ENCODE measurements around the gene FAM210B. TPM values are rescaled to one million over a fixed set of nuclear protein-coding genes. Genes with fewer than 3 reads are reported as not detected.

Gene FAM210B
- total and polyA plus RNA-seq, 9 of the 15 experiments (the other 6 are each of a cell fraction or from before 2014, with no cell fraction given) = 12.1 to 87.3 (median 47.6) TPM

DNA sequence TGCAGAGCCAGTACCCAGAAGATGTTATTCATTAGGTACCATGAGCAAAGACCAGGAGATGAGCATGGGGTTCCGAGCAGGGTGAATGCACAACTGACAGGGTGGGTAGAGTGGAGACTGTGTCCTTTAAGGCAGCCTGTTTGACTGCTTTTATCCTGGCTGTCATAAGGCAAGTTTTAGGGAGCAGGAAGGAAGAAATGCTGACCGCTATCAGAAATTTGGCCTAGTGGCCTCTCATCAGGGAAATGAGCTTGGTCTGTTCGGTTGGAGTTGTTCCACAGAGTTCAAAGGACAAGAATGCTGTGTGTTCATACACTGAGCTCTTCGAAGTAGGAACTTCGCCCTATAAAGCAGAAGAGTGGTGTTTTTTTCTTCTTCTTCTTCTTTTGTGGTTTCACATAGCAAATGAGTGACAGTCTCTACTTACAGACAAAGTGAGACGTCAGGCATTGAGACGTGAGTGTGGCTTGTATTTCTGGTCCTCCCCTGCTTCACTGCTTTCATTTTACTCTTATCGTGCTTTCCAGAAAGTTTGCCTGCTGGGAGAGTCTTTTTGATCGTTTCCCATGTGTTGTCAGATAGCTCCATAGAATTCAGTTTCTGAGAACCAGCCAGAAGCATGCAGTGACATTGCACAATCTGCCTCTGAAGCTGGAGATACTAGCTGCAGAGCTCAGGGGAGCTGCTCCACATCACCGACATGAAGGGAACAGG is 53.1 kb downstream of the FAM210B start, which contains the start of gene CASS4 (continued):
- TF ChIP-seq, protein P1, sequence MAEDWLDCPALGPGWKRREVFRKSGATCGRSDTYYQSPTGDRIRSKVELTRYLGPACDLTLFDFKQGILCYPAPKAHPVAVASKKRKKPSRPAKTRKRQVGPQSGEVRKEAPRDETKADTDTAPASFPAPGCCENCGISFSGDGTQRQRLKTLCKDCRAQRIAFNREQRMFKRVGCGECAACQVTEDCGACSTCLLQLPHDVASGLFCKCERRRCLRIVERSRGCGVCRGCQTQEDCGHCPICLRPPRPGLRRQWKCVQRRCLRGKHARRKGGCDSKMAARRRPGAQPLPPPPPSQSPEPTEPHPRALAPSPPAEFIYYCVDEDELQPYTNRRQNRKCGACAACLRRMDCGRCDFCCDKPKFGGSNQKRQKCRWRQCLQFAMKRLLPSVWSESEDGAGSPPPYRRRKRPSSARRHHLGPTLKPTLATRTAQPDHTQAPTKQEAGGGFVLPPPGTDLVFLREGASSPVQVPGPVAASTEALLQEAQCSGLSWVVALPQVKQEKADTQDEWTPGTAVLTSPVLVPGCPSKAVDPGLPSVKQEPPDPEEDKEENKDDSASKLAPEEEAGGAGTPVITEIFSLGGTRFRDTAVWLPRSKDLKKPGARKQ (CRISPR knock-in tag; IDR thresholded peaks at IDR 0.05) = no peak
- TF ChIP-seq KAT8 (IDR thresholded peaks at IDR 0.05; ENCODE audit: low read depth) (no peak), CREB1 (IDR thresholded peaks at IDR 0.05) (peak; percentile 78), CREB1 (CRISPR knock-in tag; IDR thresholded peaks at IDR 0.05) (peak; percentile 55; the same call in 1 of the 2 replicates), NR4A1 (CRISPR knock-in tag; IDR thresholded peaks at IDR 0.05) (no peak), NR4A1 (tag; IDR thresholded peaks at IDR 0.05) (peak; percentile 73), ETS2 (tag; IDR thresholded peaks at IDR 0.05; ENCODE audit: borderline replicate concordance, poor library complexity, severe bottlenecking) (no peak), ZC3H4 (CRISPR knock-in tag; IDR thresholded peaks at IDR 0.05; ENCODE audit: borderline replicate concordance) (no peak), SMAD1 (IDR thresholded peaks at IDR 0.05; ENCODE audit: low read depth, low read length, partially characterized antibody) (peak; percentile 67), ZFP36 (IDR thresholded peaks at IDR 0.05; ENCODE audit: low read depth, low read length, partially characterized antibody) (peak; percentile 43), ETV1 (tag; conservative IDR thresholded peaks at IDR 0.05; ENCODE audit: low read depth) (no peak; the same call in 1 of the 2 replicates), ARID2 (IDR thresholded peaks at IDR 0.05) (0 out of 2 replicates have a peak, but pooled peaks have one; percentile 10), SAFB (IDR thresholded peaks at IDR 0.05; ENCODE audit: borderline replicate concordance, low read depth, low read length) (no peak), YBX1 (IDR thresholded peaks at IDR 0.05) (no peak), POLR2H (tag; IDR thresholded peaks at IDR 0.05; ENCODE audit: low read depth) (peak; percentile 74; the same call in 1 of the 2 replicates), GATA2 (CRISPR knock-in tag; IDR thresholded peaks at IDR 0.05) (peak; percentile 96), ELF1 (tag; IDR thresholded peaks at IDR 0.05) (no peak)
- TF ChIP-seq, protein P2, sequence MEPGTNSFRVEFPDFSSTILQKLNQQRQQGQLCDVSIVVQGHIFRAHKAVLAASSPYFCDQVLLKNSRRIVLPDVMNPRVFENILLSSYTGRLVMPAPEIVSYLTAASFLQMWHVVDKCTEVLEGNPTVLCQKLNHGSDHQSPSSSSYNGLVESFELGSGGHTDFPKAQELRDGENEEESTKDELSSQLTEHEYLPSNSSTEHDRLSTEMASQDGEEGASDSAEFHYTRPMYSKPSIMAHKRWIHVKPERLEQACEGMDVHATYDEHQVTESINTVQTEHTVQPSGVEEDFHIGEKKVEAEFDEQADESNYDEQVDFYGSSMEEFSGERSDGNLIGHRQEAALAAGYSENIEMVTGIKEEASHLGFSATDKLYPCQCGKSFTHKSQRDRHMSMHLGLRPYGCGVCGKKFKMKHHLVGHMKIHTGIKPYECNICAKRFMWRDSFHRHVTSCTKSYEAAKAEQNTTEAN (CRISPR knock-in tag; IDR thresholded peaks at IDR 0.05) = no peak
- TF ChIP-seq, protein P3, sequence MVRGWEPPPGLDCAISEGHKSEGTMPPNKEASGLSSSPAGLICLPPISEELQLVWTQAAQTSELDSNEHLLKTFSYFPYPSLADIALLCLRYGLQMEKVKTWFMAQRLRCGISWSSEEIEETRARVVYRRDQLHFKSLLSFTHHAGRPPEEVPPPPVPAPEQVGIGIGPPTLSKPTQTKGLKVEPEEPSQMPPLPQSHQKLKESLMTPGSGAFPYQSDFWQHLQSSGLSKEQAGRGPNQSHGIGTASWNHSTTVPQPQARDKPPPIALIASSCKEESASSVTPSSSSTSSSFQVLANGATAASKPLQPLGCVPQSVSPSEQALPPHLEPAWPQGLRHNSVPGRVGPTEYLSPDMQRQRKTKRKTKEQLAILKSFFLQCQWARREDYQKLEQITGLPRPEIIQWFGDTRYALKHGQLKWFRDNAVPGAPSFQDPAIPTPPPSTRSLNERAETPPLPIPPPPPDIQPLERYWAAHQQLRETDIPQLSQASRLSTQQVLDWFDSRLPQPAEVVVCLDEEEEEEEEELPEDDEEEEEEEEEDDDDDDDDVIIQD (CRISPR knock-in tag; IDR thresholded peaks at IDR 0.05) = no peak
- TF ChIP-seq, protein P4, sequence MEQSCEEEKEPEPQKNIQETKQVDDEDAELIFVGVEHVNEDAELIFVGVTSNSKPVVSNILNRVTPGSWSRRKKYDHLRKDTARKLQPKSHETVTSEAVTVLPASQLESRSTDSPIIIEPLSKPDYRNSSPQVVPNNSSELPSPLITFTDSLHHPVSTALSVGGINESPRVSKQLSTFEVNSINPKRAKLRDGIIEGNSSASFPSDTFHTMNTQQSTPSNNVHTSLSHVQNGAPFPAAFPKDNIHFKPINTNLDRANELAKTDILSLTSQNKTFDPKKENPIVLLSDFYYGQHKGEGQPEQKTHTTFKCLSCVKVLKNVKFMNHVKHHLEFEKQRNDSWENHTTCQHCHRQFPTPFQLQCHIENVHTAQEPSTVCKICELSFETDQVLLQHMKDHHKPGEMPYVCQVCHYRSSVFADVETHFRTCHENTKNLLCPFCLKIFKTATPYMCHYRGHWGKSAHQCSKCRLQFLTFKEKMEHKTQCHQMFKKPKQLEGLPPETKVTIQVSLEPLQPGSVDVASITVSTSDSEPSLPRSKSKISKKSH (CRISPR knock-in tag; IDR thresholded peaks at IDR 0.05) = no peak
- TF ChIP-seq, protein P5, sequence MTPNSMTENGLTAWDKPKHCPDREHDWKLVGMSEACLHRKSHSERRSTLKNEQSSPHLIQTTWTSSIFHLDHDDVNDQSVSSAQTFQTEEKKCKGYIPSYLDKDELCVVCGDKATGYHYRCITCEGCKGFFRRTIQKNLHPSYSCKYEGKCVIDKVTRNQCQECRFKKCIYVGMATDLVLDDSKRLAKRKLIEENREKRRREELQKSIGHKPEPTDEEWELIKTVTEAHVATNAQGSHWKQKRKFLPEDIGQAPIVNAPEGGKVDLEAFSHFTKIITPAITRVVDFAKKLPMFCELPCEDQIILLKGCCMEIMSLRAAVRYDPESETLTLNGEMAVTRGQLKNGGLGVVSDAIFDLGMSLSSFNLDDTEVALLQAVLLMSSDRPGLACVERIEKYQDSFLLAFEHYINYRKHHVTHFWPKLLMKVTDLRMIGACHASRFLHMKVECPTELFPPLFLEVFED (CRISPR knock-in tag; conservative IDR thresholded peaks at IDR 0.05) = no peak; the same call in 1 of the 2 replicates
